ENCODE measurements around the gene CENPC. TPM values are rescaled to one million over a fixed set of nuclear protein-coding genes. Genes with fewer than 3 reads are reported as not detected.

Gene CENPC
- polyA plus RNA-seq, 1 of the 3 experiments (the other 2 are of a cell fraction), result 2.2 TPM

- ChIA-PET CTCF (no interaction called here), POLR2A (no interaction called here)
- Histone ChIP-seq H3F3A (replicated peaks; ENCODE audit: insufficient read depth) (no peaks in the 10 kb centered on the region), H3K9me2 (no peaks in the 10 kb centered on the region), H3K4me3 (ENCODE audit: low read depth in 2 of 2, low read length in 1 of 2) (no peak overlapping the region), H3K9me3 (no peaks in the 10 kb centered on the region), H3K4me1 (ENCODE audit: control insufficient read depth in 1 of 2, insufficient read depth in 2 of 2, low read depth in 1 of 2, low read length in 1 of 2) (no peaks in the 10 kb centered on the region; a peak in 1 of 4 replicates), H2AFZ (ENCODE audit: low read depth) (no peak overlapping the region), H3K9ac (no peak overlapping the region), H4K20me1 (ENCODE audit: insufficient read depth) (peaks cover 6% of the 10 kb centered on the region; the same call in 1 of the 2 replicates), H3K4me2 (no peak overlapping the region), H3K27me3 (ENCODE audit: insufficient read depth) (no peaks in the 10 kb centered on the region), H3K36me3 (replicated peaks in 1 of 2; ENCODE audit: control insufficient read depth in 1 of 2, insufficient read depth in 2 of 2, low read length in 1 of 2) (peaks cover 10 to 50% of the 10 kb centered on the region in 2 experiments), H3K79me2 (ENCODE audit: insufficient read depth) (peaks cover 94% of the 10 kb centered on the region), H3K27ac (ENCODE audit: low read depth in 2 of 2, low read length in 1 of 2) (no peak overlapping the region)
- no peak for DNase-seq
- WGBS (ENCODE audit: low lambda C conversion rate), result 95% methylated on average over 10 of the region's 10 CpGs
- TF ChIP-seq YY1 (IDR thresholded peaks at IDR 0.05; ENCODE audit: low read depth), result no peak
Measured at GRCh38 chr4:67522851-67523671, 22.2 kb downstream of the CENPC start.

- H3K9ac ChIP-seq, result no peak overlapping the region
- peaks cover 14 to 54% of the 10 kb centered on the region in 2 experiments for H3K36me3 ChIP-seq (replicated peaks in 1 of 2; ENCODE audit: control insufficient read depth in 1 of 2, insufficient read depth in 2 of 2, low read length in 1 of 2)
- H3K4me3 ChIP-seq (ENCODE audit: low read depth in 2 of 2, low read length in 1 of 2), result no peak overlapping the region
- TF ChIP-seq TEAD4 (IDR thresholded peaks at IDR 0.05; ENCODE audit: borderline replicate concordance, insufficient read depth) (no peak), NRF1 (IDR thresholded peaks at IDR 0.05; ENCODE audit: low read depth, low read length) (no peak), SIN3A (IDR thresholded peaks at IDR 0.05; ENCODE audit: borderline replicate concordance, low read depth, low read length) (no peak), RAD21 (IDR thresholded peaks at IDR 0.05; ENCODE audit: low read length) (no peak), SMC3 (IDR thresholded peaks at IDR 0.05; ENCODE audit: low read depth, low read length) (no peak), TAF1 (IDR thresholded peaks at IDR 0.05; ENCODE audit: borderline replicate concordance, low read depth, low read length) (no peak)
- no peaks in the 10 kb centered on the region for H3F3A ChIP-seq (replicated peaks; ENCODE audit: insufficient read depth)
- H3K4me2 ChIP-seq, result no peak overlapping the region
- 96% methylated on average over 2 of the region's 2 CpGs for WGBS (ENCODE audit: low lambda C conversion rate)
- peaks cover 87% of the 10 kb centered on the region for H3K79me2 ChIP-seq (ENCODE audit: insufficient read depth)
- peaks cover 6% of the 10 kb centered on the region; the same call in 1 of the 2 replicates for H4K20me1 ChIP-seq (ENCODE audit: insufficient read depth)
- no peak overlapping the region for H3K27ac ChIP-seq (ENCODE audit: low read depth in 2 of 2, low read length in 1 of 2)
- no peak for DNase-seq
- H3K9me2 ChIP-seq, result no peaks in the 10 kb centered on the region
- POLR2A ChIA-PET, result no interaction called here
- no peaks in the 10 kb centered on the region; a peak in 1 of 4 replicates for H3K4me1 ChIP-seq (ENCODE audit: control insufficient read depth in 1 of 2, insufficient read depth in 2 of 2, low read depth in 1 of 2, low read length in 1 of 2)
- no peaks in the 10 kb centered on the region for H3K9me3 ChIP-seq
- CTCF ChIA-PET, result no interaction called here
- no peaks in the 10 kb centered on the region for H3K27me3 ChIP-seq (ENCODE audit: insufficient read depth)
- no peak overlapping the region for H2AFZ ChIP-seq (ENCODE audit: low read depth)
Measured at GRCh38 chr4:67522230-67522629, 23.1 kb downstream of the CENPC start.

- Histone ChIP-seq H3K36me3 (replicated peaks in 1 of 2; ENCODE audit: control insufficient read depth in 1 of 2, insufficient read depth in 2 of 2, low read length in 1 of 2) (peaks cover 14 to 53% of the 10 kb centered on the region in 2 experiments), H4K20me1 (ENCODE audit: insufficient read depth) (peaks cover 6% of the 10 kb centered on the region; the same call in 1 of the 2 replicates), H3K27me3 (ENCODE audit: insufficient read depth) (no peaks in the 10 kb centered on the region), H3K9me3 (no peaks in the 10 kb centered on the region), H3F3A (replicated peaks; ENCODE audit: insufficient read depth) (no peaks in the 10 kb centered on the region), H3K9ac (no peak overlapping the region), H3K4me2 (no peak overlapping the region), H3K79me2 (ENCODE audit: insufficient read depth) (peaks cover 86% of the 10 kb centered on the region), H2AFZ (ENCODE audit: low read depth) (no peak overlapping the region), H3K4me1 (ENCODE audit: control insufficient read depth in 1 of 2, insufficient read depth in 2 of 2, low read depth in 1 of 2, low read length in 1 of 2) (no peaks in the 10 kb centered on the region; a peak in 1 of 4 replicates), H3K27ac (ENCODE audit: low read depth in 2 of 2, low read length in 1 of 2) (no peak overlapping the region), H3K4me3 (ENCODE audit: low read depth in 2 of 2, low read length in 1 of 2) (no peak overlapping the region), H3K9me2 (no peaks in the 10 kb centered on the region)
- no peak for DNase-seq
- ChIA-PET POLR2A (no interaction called here), CTCF (no interaction called here)
- WGBS (ENCODE audit: low lambda C conversion rate), result 95% methylated on average over 1 of the region's 1 CpG
- no peak for TF ChIP-seq RXRA (IDR thresholded peaks at IDR 0.05; ENCODE audit: borderline replicate concordance, low read depth)
- no peak for TF ChIP-seq FOXM1 (IDR thresholded peaks at IDR 0.05; ENCODE audit: low read depth)
- TF ChIP-seq ELF1 (IDR thresholded peaks at IDR 0.05), result no peak
- no peak for TF ChIP-seq CHD2 (IDR thresholded peaks at IDR 0.05; ENCODE audit: low read length, partially characterized antibody)
- TF ChIP-seq FOXJ3 (CRISPR knock-in tag; IDR thresholded peaks at IDR 0.05), result no peak
- no peak for TF ChIP-seq EZH2phosphoT487 (IDR thresholded peaks at IDR 0.05; ENCODE audit: borderline replicate concordance, low read depth)
- TF ChIP-seq GATA2 (CRISPR knock-in tag; IDR thresholded peaks at IDR 0.05), result no peak
- TF ChIP-seq REST (IDR thresholded peaks at IDR 0.05; ENCODE audit: low read depth, low read length), result no peak
- TF ChIP-seq POLR2AphosphoS5 (IDR thresholded peaks at IDR 0.05; ENCODE audit: low read depth, low read length), result no peak
- no peak for TF ChIP-seq NRF1 (IDR thresholded peaks at IDR 0.05; ENCODE audit: low read depth, low read length)
- no peak for TF ChIP-seq NFIC (IDR thresholded peaks at IDR 0.05; ENCODE audit: borderline replicate concordance)
- TF ChIP-seq SMC3 (IDR thresholded peaks at IDR 0.05; ENCODE audit: low read depth, low read length), result no peak
- TF ChIP-seq TAF1 (IDR thresholded peaks at IDR 0.05; ENCODE audit: borderline replicate concordance, low read depth, low read length), result no peak
- TF ChIP-seq MXI1 (IDR thresholded peaks at IDR 0.05; ENCODE audit: low read depth, low read length), result no peak
- no peak for TF ChIP-seq SIN3A (IDR thresholded peaks at IDR 0.05; ENCODE audit: borderline replicate concordance, low read depth, low read length)
- no peak for TF ChIP-seq JUND (IDR thresholded peaks at IDR 0.05)
- no peak for TF ChIP-seq RCOR1 (IDR thresholded peaks at IDR 0.05; ENCODE audit: low read length)
Measured at GRCh38 chr4:67521506-67521905, 23.8 kb downstream of the CENPC start.

All from SK-N-SH (cell line).